Coronary artery (tissue), 2 donors: ENCODE results near the gene GPR151.
A peak's percentile ranks its signal among the peaks of the same experiment; 100 is the strongest.
"Not testable (repeated sequence)": the region's sequence is repeated elsewhere in the genome, so short reads cannot be mapped to it uniquely, and the experiment has no call there.

Source experiments
- DNase-seq: peaks from one replicate; pipeline ENCODE4 v3.0.0-alpha.2; 2017; ENCODE audit warnings: low spot score
- H3K27ac ChIP-seq, 2 donors: fragments of 200-600 bp; sonication (generic); one replicate each; pipeline ENCODE4 v1.5.1; 2016 to 2019
- H3K4me3 ChIP-seq: fragments of 200-600 bp; sonication (generic); 2 replicates; pipeline ENCODE4 v1.5.1; 2016; ENCODE audit warnings: mild to moderate bottlenecking, moderate library complexity
- CTCF ChIP-seq: fragments of 200-600 bp; sonication (generic); IDR thresholded peaks from one replicate; pipeline ENCODE4 v1.5.1; 2019; ENCODE audit warnings: antibody characterized with exemption

Gene GPR151

GRCh38 chr5:146516151-146516475 is at the start of gene GPR151:
GPR151 (minus strand) TSS chr5:146516190; CDS start chr5:146516113, 77 bp downstream.
- Histone ChIP-seq H3K4me3 (no peak within 1 kb of the TSS), H3K27ac (no peak within 1 kb of the TSS)
- DNase-seq: no peak
- TF ChIP-seq CTCF: no peak

GRCh38 chr5:146564007-146564762 is 48.2 kb upstream of the GPR151 start:
- no peak overlapping the region for H3K27ac ChIP-seq
- H3K4me3 ChIP-seq: no peak overlapping the region
- no peak for TF ChIP-seq CTCF
- no peak for DNase-seq

- no peak for DNase-seq
- no peak for TF ChIP-seq CTCF
- H3K4me3 ChIP-seq: no peak overlapping the region
- H3K27ac ChIP-seq: no peak overlapping the region
These were observed 46.5 kb upstream of the GPR151 start for GRCh38 chr5:146562461-146562860.

- TF ChIP-seq CTCF: no peak
- no peak for DNase-seq
- no peak overlapping the region for H3K4me3 ChIP-seq
These were observed 45.7 kb upstream of the GPR151 start for GRCh38 chr5:146561711-146562110.

GRCh38 chr5:146560205-146560812 is 44.3 kb upstream of the GPR151 start:
- TF ChIP-seq CTCF: no peak
- H3K27ac ChIP-seq: peak overlapping the region in 1 of 2 donors; percentile 3
- no peak for DNase-seq
- no peak overlapping the region for H3K4me3 ChIP-seq

More at GRCh38 chr5:146561711-146562110, 45.7 kb upstream of the GPR151 start:
- no peak overlapping the region for H3K27ac ChIP-seq

GRCh38 chr5:146556884-146557283 is 40.9 kb upstream of the GPR151 start:
- not testable (repeated sequence) for H3K27ac ChIP-seq, DNase-seq, H3K4me3 ChIP-seq

- no peak overlapping the region for H3K4me3 ChIP-seq
- no peak for DNase-seq
- TF ChIP-seq CTCF: no peak
- no peak overlapping the region for H3K27ac ChIP-seq
These were observed 37.5 kb upstream of the GPR151 start for GRCh38 chr5:146553446-146553845.
